22Rv1 (cell line): ENCODE results near the gene LRRC61.

ENCODE experiments used
- CTCF ChIP-seq: fragments of 450-650 bp; IDR thresholded peaks from 2 replicates; pipeline ENCODE4 v1.5.1; 2017; ENCODE audit warnings: mild to moderate bottlenecking
- ZFX ChIP-seq: fragments of 450-650 bp; IDR thresholded peaks from 2 replicates; pipeline ENCODE4 v1.6.1; 2017; ENCODE audit warnings: antibody characterized with exemption, borderline replicate concordance

DNA sequence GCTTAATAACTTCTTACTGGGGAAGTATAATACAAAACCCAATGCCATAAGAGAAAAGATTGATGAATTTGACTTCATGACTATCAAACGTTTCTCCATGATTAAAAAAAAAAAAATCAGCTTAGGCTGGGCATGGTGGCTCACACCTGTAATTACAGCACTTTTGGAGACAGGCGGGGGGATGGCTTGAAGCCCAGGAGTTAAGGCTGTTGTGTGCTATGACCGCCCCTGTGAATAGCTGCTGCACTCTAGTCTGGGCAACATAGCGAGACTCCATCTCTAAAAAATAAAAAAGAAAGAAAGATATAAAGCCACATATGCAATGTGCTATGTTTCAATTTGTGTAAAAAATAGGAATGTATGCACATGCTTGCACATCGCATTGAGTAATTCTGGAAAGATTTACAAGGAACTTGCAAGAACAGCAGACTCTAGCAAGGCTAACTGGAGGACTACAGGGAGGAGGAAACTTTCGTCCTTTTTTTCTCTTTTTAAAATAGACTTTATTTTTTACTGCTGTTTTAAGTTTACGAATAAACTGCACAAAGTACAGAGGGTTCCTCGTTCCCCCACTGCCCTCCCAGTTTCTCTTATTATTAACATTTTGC, 28.5 kb downstream of the LRRC61 start:
- TF ChIP-seq CTCF = no peak
- TF ChIP-seq ZFX = no peak
